SU-DHL-6 (cell line): Measurements from ENCODE around the gene RBM12.

ENCODE experiments used
- H2AFZ ChIP-seq: fragments of 200-600 bp; sonication (generic); 2 replicates; pipeline ENCODE4 v1.6.1; 2014; ENCODE audit warnings: low read depth, mild to moderate bottlenecking, moderate library complexity, mixed read lengths, antibody characterized with exemption, low read length; ENCODE audit not compliant: severe bottlenecking
- H3F3A ChIP-seq: fragments of 200-600 bp; shearing (Covaris generic); 2 replicates; pipeline ENCODE4 v1.6.0; 2016; ENCODE audit warnings: antibody characterized with exemption, mild to moderate bottlenecking; ENCODE audit not compliant: insufficient read depth
- H3K27ac ChIP-seq: fragments of 200-600 bp; sonication (generic); 2 replicates; pipeline ENCODE4 v1.5.1; 2016; ENCODE audit warnings: low read depth, mild to moderate bottlenecking, low read length, moderate library complexity, mixed read lengths
- H3K27me3 ChIP-seq: fragments of 200-600 bp; sonication (generic), shearing (Covaris generic); 2 replicates; pipeline ENCODE4 v1.6.0; 2014; ENCODE audit warnings: mild to moderate bottlenecking, low read length
- H3K36me3 ChIP-seq: fragments of 200-600 bp; sonication (generic); 2 replicates; pipeline ENCODE4 v1.6.1; 2014; ENCODE audit warnings: mild to moderate bottlenecking, low read length, mixed read lengths
- H3K4me2 ChIP-seq: fragments of 300-600, 200-600 bp; shearing (Covaris generic), sonication (generic); 2 replicates; pipeline ENCODE4 v1.6.0; 2014; ENCODE audit warnings: low read length, low read depth, mild to moderate bottlenecking; ENCODE audit not compliant: poor library complexity, severe bottlenecking
- H3K4me3 ChIP-seq: fragments of 200-600 bp; sonication (generic); 2 replicates; pipeline ENCODE4 v1.5.1; 2014; ENCODE audit warnings: antibody characterized with exemption, low read length, mild to moderate bottlenecking, mixed read lengths; ENCODE audit not compliant: insufficient read depth, poor library complexity, severe bottlenecking
- H3K79me2 ChIP-seq: fragments of 200-600 bp; sonication (generic); 2 replicates; pipeline ENCODE4 v1.6.1; 2014; ENCODE audit warnings: mild to moderate bottlenecking, low read length, moderate library complexity; ENCODE audit not compliant: insufficient read depth
- H3K9ac ChIP-seq: fragments of 200-600 bp; sonication (generic); 2 replicates; pipeline ENCODE4 v1.7.0; 2014; ENCODE audit warnings: mild to moderate bottlenecking, low read length
- H3K9me2 ChIP-seq: fragments of 200-600 bp; sonication (generic); replicated peaks from 2 replicates; pipeline ENCODE4 v1.6.1; 2014; ENCODE audit warnings: low read length; ENCODE audit not compliant: insufficient read depth
- H3K9me3 ChIP-seq: fragments of 200-600 bp; sonication (generic); 2 replicates; pipeline ENCODE4 v1.6.1; 2014; ENCODE audit warnings: low read length, mixed read lengths; ENCODE audit not compliant: insufficient read depth
- H4K20me1 ChIP-seq: fragments of 200-600 bp; sonication (generic); 2 replicates; pipeline ENCODE4 v1.6.1; 2014; ENCODE audit warnings: low read depth, mild to moderate bottlenecking, antibody characterized with exemption, low read length, moderate library complexity, mixed read lengths
- EZH2phosphoT487 ChIP-seq: fragments of 200-600 bp; sonication (generic), shearing (Covaris generic); conservative IDR thresholded peaks from 2 replicates; pipeline ENCODE4 v1.6.1; 2018; ENCODE audit warnings: mild to moderate bottlenecking, antibody characterized with exemption, low read length, moderate library complexity, mixed read lengths
- TF ChIP-seq, protein P1 (sequence below): fragments of 200-600 bp; sonication (generic); IDR thresholded peaks from one replicate; pipeline ENCODE4 v1.5.1; 2017; ENCODE audit warnings: antibody characterized with exemption, mild to moderate bottlenecking, low read length, moderate library complexity; ENCODE audit not compliant: insufficient read depth, poor library complexity, severe bottlenecking

RBM12 gene

DNA sequence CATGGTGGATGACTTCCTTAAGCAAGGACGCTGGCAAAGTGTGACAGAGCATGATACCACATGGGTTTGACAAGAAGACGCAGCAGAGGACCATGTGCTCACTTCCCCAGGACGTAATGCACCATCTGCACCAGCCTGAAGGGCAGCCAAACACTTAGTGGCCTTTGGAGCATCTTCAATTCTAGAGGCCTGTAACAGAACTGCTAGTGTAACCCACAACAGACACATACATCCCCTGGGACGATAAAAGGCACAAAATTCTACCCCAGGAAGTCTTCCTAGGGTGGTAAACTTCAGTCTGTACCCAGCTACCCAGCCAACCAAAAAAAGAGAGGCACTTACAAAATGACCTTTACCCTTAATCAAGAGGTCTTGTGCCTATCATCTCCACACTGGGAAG, 9.2 kb upstream of the RBM12 start:
- TF ChIP-seq EZH2phosphoT487, result no peak
- TF ChIP-seq, protein P1, sequence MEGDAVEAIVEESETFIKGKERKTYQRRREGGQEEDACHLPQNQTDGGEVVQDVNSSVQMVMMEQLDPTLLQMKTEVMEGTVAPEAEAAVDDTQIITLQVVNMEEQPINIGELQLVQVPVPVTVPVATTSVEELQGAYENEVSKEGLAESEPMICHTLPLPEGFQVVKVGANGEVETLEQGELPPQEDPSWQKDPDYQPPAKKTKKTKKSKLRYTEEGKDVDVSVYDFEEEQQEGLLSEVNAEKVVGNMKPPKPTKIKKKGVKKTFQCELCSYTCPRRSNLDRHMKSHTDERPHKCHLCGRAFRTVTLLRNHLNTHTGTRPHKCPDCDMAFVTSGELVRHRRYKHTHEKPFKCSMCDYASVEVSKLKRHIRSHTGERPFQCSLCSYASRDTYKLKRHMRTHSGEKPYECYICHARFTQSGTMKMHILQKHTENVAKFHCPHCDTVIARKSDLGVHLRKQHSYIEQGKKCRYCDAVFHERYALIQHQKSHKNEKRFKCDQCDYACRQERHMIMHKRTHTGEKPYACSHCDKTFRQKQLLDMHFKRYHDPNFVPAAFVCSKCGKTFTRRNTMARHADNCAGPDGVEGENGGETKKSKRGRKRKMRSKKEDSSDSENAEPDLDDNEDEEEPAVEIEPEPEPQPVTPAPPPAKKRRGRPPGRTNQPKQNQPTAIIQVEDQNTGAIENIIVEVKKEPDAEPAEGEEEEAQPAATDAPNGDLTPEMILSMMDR, result no peak
- Histone ChIP-seq H3K27me3 (no peaks in the 10 kb centered on the region), H3K9me2 (no peaks in the 10 kb centered on the region), H3K36me3 (no peaks in the 10 kb centered on the region), H3K9ac (no peak overlapping the region), H3F3A (0 out of 2 replicates have a peak, but pooled peaks cover under 1% of the 10 kb centered on the region), H3K79me2 (no peaks in the 10 kb centered on the region), H3K4me2 (no peak overlapping the region), H2AFZ (no peak overlapping the region), H3K4me3 (no peak overlapping the region), H4K20me1 (no peaks in the 10 kb centered on the region), H3K9me3 (no peaks in the 10 kb centered on the region), H3K27ac (no peak overlapping the region)

DNA sequence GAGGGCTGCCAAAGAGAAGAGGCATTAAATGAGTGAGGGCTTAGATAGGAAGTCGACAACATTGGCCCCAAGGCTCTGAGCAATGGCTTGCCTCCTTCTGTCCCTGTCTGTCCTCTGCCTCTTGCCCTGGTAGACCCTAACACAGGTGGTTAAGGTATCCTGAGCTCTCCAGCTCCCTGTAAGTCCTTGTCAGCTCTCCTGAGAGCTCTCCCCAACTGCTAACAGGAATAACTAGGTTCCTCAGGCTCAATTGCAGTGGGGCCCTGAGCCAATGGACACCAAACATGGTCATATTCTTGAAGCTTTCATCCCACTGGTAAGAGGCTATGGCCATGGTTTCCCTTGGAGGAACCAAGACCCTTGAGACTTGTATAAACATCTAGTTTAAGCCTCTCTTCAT, 5.0 kb upstream of the RBM12 start:
- H3K36me3 ChIP-seq, result 0 out of 2 replicates have a peak, but pooled peaks cover 3% of the 10 kb centered on the region

DNA sequence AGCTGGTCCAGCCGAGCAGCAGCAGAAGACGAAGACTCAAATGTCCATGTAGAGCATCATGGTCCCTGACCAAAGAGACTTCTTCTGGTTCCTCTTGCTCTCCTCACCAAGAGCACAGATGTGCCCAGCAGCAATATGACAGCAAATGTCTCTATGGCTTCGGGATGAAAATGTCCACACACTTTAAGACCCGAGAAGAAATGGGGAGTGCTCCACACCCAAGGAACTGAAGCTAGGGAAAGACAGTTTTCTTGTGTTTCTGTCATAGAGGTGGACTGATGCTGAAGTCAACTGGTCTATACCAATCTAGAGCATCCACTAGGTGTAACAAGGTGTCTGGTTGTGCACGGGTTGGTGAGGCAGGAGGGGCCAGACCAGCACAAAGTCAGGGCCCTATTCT, 4.5 kb upstream of the RBM12 start:
- no peak overlapping the region for H3K4me3 ChIP-seq
- H3K9me3 ChIP-seq, result no peaks in the 10 kb centered on the region
- 0 out of 2 replicates have a peak, but pooled peaks cover 3% of the 10 kb centered on the region for H3K36me3 ChIP-seq
- no peak overlapping the region for H3K27ac ChIP-seq
- H3K4me2 ChIP-seq, result no peak overlapping the region
- no peaks in the 10 kb centered on the region for H4K20me1 ChIP-seq
- peaks cover 5% of the 10 kb centered on the region for H3K79me2 ChIP-seq
- H3K9me2 ChIP-seq, result no peaks in the 10 kb centered on the region
- TF ChIP-seq EZH2phosphoT487, result no peak
- TF ChIP-seq, protein P1, result no peak
- peaks cover 11% of the 10 kb centered on the region for H3F3A ChIP-seq
- no peak overlapping the region for H2AFZ ChIP-seq
- no peak overlapping the region for H3K9ac ChIP-seq
- no peaks in the 10 kb centered on the region for H3K27me3 ChIP-seq

More for the DNA sequence above, 5.0 kb upstream of the RBM12 start:
- TF ChIP-seq, protein P1, result no peak
- no peak for TF ChIP-seq EZH2phosphoT487
- Histone ChIP-seq H3K9me3 (no peaks in the 10 kb centered on the region), H3K27ac (no peak overlapping the region), H2AFZ (no peak overlapping the region), H3K79me2 (peaks cover under 1% of the 10 kb centered on the region; the same call in 1 of the 2 replicates), H3K27me3 (no peaks in the 10 kb centered on the region), H3K9me2 (no peaks in the 10 kb centered on the region), H3F3A (peaks cover 11% of the 10 kb centered on the region), H4K20me1 (no peaks in the 10 kb centered on the region), H3K4me2 (no peak overlapping the region), H3K9ac (no peak overlapping the region), H3K4me3 (no peak overlapping the region)
